Loucy (cell line): ENCODE data around the gene SYT2.

ENCODE experiments used
- CTCF ChIP-seq: fragments of 200-600 bp; sonication (generic); conservative IDR thresholded peaks from 2 replicates; pipeline ENCODE4 v1.5.1; 2014; ENCODE audit warnings: mild to moderate bottlenecking, antibody characterized with exemption, low read length
- EZH2phosphoT487 ChIP-seq: fragments of 200-600 bp; IDR thresholded peaks from 2 replicates; pipeline ENCODE4 v1.6.1; 2018; ENCODE audit warnings: antibody characterized with exemption, mild to moderate bottlenecking, moderate library complexity, borderline replicate concordance

- TF ChIP-seq CTCF (no peak), EZH2phosphoT487 (no peak)
Observed at GRCh38 chr1:202561240-202561639, 149.0 kb downstream of the SYT2 start.
